NCI-H187 treated with DMSO at 0.1 percent for 48 hours (cell line): ENCODE data around the gene COL23A1.

Experiments used
- DNase-seq: peaks from one replicate; lab custom pipeline; 2025; lab: John Stamatoyannopoulos, UW

COL23A1 gene

GRCh38 chr5:178336889-178337288 lies 253.3 kb downstream of the COL23A1 start:
- no peak for DNase-seq

GRCh38 chr5:178335302-178336030 lies 254.7 kb downstream of the COL23A1 start:
- DNase-seq, result no peak

- no peak for DNase-seq
Observed at GRCh38 chr5:178334861-178335260, 255.3 kb downstream of the COL23A1 start.

GRCh38 chr5:178333821-178334481 lies 256.2 kb downstream of the COL23A1 start:
- no peak for DNase-seq

- no peak for DNase-seq
Observed at GRCh38 chr5:178332210-178332641, 258.0 kb downstream of the COL23A1 start.

GRCh38 chr5:178331491-178331996 lies 258.6 kb downstream of the COL23A1 start:
- DNase-seq, result no peak

GRCh38 chr5:178330791-178331404 lies 259.3 kb downstream of the COL23A1 start:
- no peak for DNase-seq

GRCh38 chr5:178328826-178329730 lies 261.1 kb downstream of the COL23A1 start:
- no peak for DNase-seq

- no peak for DNase-seq
Observed at GRCh38 chr5:178327931-178328711, 262.1 kb downstream of the COL23A1 start.

- no peak for DNase-seq
Observed at GRCh38 chr5:178327446-178327845, 262.7 kb downstream of the COL23A1 start.

GRCh38 chr5:178326374-178326715 lies 263.8 kb downstream of the COL23A1 start:
- no peak for DNase-seq

- DNase-seq, result no peak
Observed at GRCh38 chr5:178325679-178326373, 264.4 kb downstream of the COL23A1 start.

GRCh38 chr5:178325311-178325678 lies 264.9 kb downstream of the COL23A1 start:
- DNase-seq, result no peak

- DNase-seq, result no peak
Observed at GRCh38 chr5:178324481-178325310, 265.5 kb downstream of the COL23A1 start.

GRCh38 chr5:178323961-178324360 lies 266.2 kb downstream of the COL23A1 start:
- no peak for DNase-seq

- DNase-seq, result no peak
Observed at GRCh38 chr5:178323541-178323865, 266.7 kb downstream of the COL23A1 start.

- no peak for DNase-seq
Observed at GRCh38 chr5:178322736-178323540, 267.3 kb downstream of the COL23A1 start.

- no peak for DNase-seq
Observed at GRCh38 chr5:178320281-178320855, 269.8 kb downstream of the COL23A1 start.
